ENCODE results near the gene UCKL1.
"Not testable (repeated sequence)": the region's sequence is repeated elsewhere in the genome, so short reads cannot be mapped to it uniquely, and the experiment has no call there.

Gene UCKL1

GRCh38 chr20:63976980-63977738, 20.9 kb upstream of the UCKL1 start:
- peak overlapping the region; percentile 61 for H3K4me3 ChIP-seq (replicated peaks; ENCODE audit: insufficient read depth, low read length)
- no peaks in the 10 kb centered on the region for H3K27me3 ChIP-seq (ENCODE audit: insufficient read depth, poor library complexity, severe bottlenecking)
- H3K27ac ChIP-seq (replicated peaks), result peak overlapping the region; percentile 89
- DNase-seq (ENCODE audit: low read depth in 1 of 2, low spot score in 1 of 2), result no peak
- TF ChIP-seq REST (IDR thresholded peaks at IDR 0.05; ENCODE audit: insufficient replicate concordance, low read depth), result no peak
- TF ChIP-seq SPI1 (IDR thresholded peaks at IDR 0.05; ENCODE audit: borderline replicate concordance, low read depth), result no peak
- no peak for TF ChIP-seq GABPA (IDR thresholded peaks at IDR 0.05; ENCODE audit: low read depth)
- TF ChIP-seq, protein P1, sequence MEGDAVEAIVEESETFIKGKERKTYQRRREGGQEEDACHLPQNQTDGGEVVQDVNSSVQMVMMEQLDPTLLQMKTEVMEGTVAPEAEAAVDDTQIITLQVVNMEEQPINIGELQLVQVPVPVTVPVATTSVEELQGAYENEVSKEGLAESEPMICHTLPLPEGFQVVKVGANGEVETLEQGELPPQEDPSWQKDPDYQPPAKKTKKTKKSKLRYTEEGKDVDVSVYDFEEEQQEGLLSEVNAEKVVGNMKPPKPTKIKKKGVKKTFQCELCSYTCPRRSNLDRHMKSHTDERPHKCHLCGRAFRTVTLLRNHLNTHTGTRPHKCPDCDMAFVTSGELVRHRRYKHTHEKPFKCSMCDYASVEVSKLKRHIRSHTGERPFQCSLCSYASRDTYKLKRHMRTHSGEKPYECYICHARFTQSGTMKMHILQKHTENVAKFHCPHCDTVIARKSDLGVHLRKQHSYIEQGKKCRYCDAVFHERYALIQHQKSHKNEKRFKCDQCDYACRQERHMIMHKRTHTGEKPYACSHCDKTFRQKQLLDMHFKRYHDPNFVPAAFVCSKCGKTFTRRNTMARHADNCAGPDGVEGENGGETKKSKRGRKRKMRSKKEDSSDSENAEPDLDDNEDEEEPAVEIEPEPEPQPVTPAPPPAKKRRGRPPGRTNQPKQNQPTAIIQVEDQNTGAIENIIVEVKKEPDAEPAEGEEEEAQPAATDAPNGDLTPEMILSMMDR (IDR thresholded peaks at IDR 0.05; ENCODE audit: insufficient read depth, low read length), result no peak
- no peak for TF ChIP-seq POLR2AphosphoS5 (IDR thresholded peaks at IDR 0.05; ENCODE audit: low read depth)

GRCh38 chr20:63976511-63976910, 20.3 kb upstream of the UCKL1 start:
- H3K4me3 ChIP-seq (replicated peaks; ENCODE audit: insufficient read depth, low read length); H3K27ac ChIP-seq (replicated peaks); H3K27me3 ChIP-seq (ENCODE audit: insufficient read depth, poor library complexity, severe bottlenecking); DNase-seq (ENCODE audit: low read depth in 1 of 2, low spot score in 1 of 2): not testable (repeated sequence)

DNA sequence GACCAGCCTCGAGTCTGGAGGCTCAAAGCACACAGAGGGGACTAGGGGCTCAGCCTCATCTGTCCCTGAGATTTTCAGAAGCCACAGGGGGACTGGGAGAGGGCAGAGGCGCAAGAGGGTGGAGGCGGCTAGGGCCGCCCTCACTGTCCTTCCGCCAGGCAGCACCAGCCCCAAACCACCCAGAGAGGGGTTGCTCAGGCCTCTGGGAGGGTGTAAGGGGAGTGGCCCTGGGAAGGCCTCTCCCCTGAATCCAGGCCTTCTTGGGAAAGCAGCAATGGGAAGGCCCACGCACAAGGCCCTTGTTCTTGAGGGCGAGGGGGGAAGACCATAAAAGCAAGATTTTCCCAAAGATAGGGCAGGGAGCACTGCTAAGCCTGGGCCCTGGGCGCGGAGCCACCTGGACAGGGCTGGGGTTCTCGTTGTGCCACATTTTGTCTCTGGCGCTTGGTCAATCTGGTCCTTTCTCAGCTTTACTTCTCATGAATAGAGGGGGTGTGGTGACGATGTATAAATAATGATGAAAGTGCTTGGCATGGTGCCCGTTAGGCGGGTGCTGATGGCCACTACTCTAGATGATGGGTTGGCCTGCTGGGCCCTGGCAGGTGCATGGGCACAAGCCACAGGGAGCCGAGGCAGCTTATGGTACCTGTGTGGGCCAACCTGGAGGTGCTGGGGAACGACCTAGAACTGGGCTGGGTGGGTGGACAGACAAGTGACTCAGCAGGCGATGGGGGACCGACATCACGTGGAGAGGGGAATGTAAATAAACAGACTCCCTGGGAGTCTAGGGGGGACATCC, 18.4 kb upstream of the UCKL1 start:
- DNase-seq (ENCODE audit: low read depth in 1 of 2, low spot score in 1 of 2), result no peak
- Histone ChIP-seq H3K27ac (replicated peaks) (no peak overlapping the region), H3K27me3 (ENCODE audit: insufficient read depth, poor library complexity, severe bottlenecking) (no peaks in the 10 kb centered on the region), H3K4me3 (replicated peaks; ENCODE audit: insufficient read depth, low read length) (no peak overlapping the region)
- TF ChIP-seq, protein P1 (IDR thresholded peaks at IDR 0.05; ENCODE audit: insufficient read depth, low read length), result no peak
- no peak for TF ChIP-seq GABPA (IDR thresholded peaks at IDR 0.05; ENCODE audit: low read depth)

DNA sequence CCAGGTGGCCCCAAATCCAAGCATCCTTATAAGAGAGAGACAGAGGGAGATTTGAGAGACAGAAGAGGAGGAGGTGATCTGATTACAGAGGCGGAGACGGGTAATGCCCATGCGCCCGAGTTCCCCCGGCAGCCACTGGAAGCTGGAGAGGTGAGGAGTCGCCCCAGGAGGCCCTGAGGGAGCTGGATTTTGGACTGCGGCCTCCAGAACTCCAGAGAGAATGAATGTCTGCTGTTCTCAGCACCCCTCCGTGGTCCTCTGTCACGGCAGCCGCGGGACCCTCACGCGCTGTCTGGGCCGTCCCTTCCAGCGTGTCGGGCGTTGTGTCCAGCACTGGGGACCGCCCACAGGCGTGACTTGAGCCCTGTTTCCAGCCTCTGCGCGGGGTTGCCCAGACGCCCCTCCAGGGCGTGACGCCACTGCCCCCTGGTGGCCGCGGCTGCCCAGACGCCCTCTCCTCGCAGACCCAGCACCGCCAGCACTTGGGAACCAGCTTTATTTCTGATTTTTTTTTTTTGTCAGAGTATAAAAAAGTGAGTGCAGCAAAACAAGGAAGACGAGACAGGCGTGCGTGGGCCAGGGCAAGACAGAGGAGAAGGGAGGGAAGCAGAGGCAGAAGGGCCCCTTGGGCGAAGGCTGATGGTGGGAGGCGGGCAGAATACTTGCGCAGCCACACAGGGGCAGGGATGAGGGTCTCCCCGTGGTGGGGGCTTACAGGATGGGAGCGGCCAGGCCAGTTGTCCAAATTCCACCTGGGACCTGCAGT, 17.6 kb upstream of the UCKL1 start:
- no peaks in the 10 kb centered on the region for H3K27me3 ChIP-seq (ENCODE audit: insufficient read depth, poor library complexity, severe bottlenecking)
- H3K4me3 ChIP-seq (replicated peaks; ENCODE audit: insufficient read depth, low read length), result no peak overlapping the region
- peak; percentile 70 to 72 for DNase-seq (ENCODE audit: low read depth in 1 of 2, low spot score in 1 of 2)
- TF ChIP-seq, protein P1 (IDR thresholded peaks at IDR 0.05; ENCODE audit: insufficient read depth, low read length), result peak; percentile 64
- TF ChIP-seq POLR2AphosphoS5 (IDR thresholded peaks at IDR 0.05; ENCODE audit: low read depth) (0 out of 2 replicates have a peak, but pooled peaks have one; percentile 3), SPI1 (IDR thresholded peaks at IDR 0.05; ENCODE audit: borderline replicate concordance, low read depth) (no peak), REST (IDR thresholded peaks at IDR 0.05; ENCODE audit: insufficient replicate concordance, low read depth) (no peak)
- no peak overlapping the region for H3K27ac ChIP-seq (replicated peaks)
